IMR-90 (cell line): ENCODE data around the gene SEC16B. TPM values are rescaled to one million over a fixed set of nuclear protein-coding genes. Genes with fewer than 3 reads are reported as not detected.

Experiments used
- ATAC-seq: fragments of 200-7000 bp; cut with Tn5 transposase; 2 replicates; pipeline ENCODE4 v1.9.1; 2020; ENCODE audit warnings: low read depth, mild to moderate bottlenecking, moderate library complexity
- BruUV-seq: library from RNA; stranded (reverse); fragments of 400-500 nt; replicated peaks from 2 replicates; lab custom pipeline; 2021; lab: Mats Ljungman, UMichigan
- CTCF ChIA-PET: fragments of 300-600 bp; formaldehyde crosslinking; extraction: SDS; loops from one replicate; lab custom pipeline; 2021; ENCODE audit warnings: antibody characterized with exemption; lab: Yijun Ruan, JAX
- POLR2A ChIA-PET: fragments of 300-600 bp; sonication (Branson Sonifier 250); formaldehyde crosslinking; loops from one replicate; lab custom pipeline; 2022; ENCODE audit warnings: antibody characterized with exemption; ENCODE audit not compliant: unreplicated experiment; lab: Charles Lee
- DNase-seq: peaks from one replicate; pipeline ENCODE4 v3.0.0; 2013
- H2AFZ ChIP-seq: replicated peaks from 2 replicates; pipeline ENCODE3; 2013; ENCODE audit warnings: low read length, mild to moderate bottlenecking; ENCODE audit not compliant: poor library complexity
- H2AK5ac ChIP-seq: 2 replicates; pipeline ENCODE4 v1.6.1; 2013; ENCODE audit warnings: low read depth, low read length, inconsistent platforms
- H2AK9ac ChIP-seq: replicated peaks from 2 replicates; pipeline ENCODE3; 2013; ENCODE audit warnings: mild to moderate bottlenecking, low read depth, low read length, moderate library complexity; ENCODE audit not compliant: poor library complexity
- H2BK120ac ChIP-seq: 2 replicates; pipeline ENCODE4 v1.6.1; 2013; ENCODE audit warnings: low read depth, low read length, inconsistent platforms
- H2BK15ac ChIP-seq: 3 replicates; pipeline ENCODE4 v1.6.1; 2013; ENCODE audit warnings: low read depth, low read length, inconsistent platforms
- H2BK20ac ChIP-seq: 2 replicates; pipeline ENCODE4 v1.6.1; 2013; ENCODE audit warnings: low read depth, mild to moderate bottlenecking, inconsistent platforms, low read length, moderate library complexity
- H2BK5ac ChIP-seq: 2 replicates; pipeline ENCODE4 v1.6.1; 2013; ENCODE audit warnings: mild to moderate bottlenecking, low read depth, low read length, inconsistent platforms; ENCODE audit not compliant: poor library complexity, severe bottlenecking
- H3K14ac ChIP-seq: replicated peaks from 2 replicates; pipeline ENCODE4 v1.6.1; 2013; ENCODE audit warnings: low read depth, low read length, inconsistent platforms
- H3K18ac ChIP-seq: 2 replicates; pipeline ENCODE4 v1.6.1; 2013; ENCODE audit warnings: low read depth, low read length, control low read depth
- H3K23ac ChIP-seq: 2 replicates; pipeline ENCODE4 v1.6.1; 2013; ENCODE audit warnings: low read depth, low read length, inconsistent platforms
- H3K27ac ChIP-seq: 2 replicates; pipeline ENCODE4 v1.5.1; 2013; ENCODE audit warnings: mild to moderate bottlenecking, control low read depth, low read length; ENCODE audit not compliant: insufficient read depth
- H3K27me3 ChIP-seq: 2 replicates; pipeline ENCODE4 v1.6.1; 2013; ENCODE audit warnings: low read length; ENCODE audit not compliant: control insufficient read depth, insufficient read depth
- H3K36me3 ChIP-seq: 2 replicates; pipeline ENCODE4 v1.6.1; 2013; ENCODE audit warnings: low read length, mixed read lengths; ENCODE audit not compliant: control insufficient read depth, insufficient read depth
- H3K4ac ChIP-seq: 2 replicates; pipeline ENCODE4 v1.6.1; 2013; ENCODE audit warnings: low read depth, low read length, inconsistent platforms
- H3K4me1 ChIP-seq: 2 replicates; pipeline ENCODE4 v1.6.1; 2013; ENCODE audit warnings: low read length, mixed read lengths; ENCODE audit not compliant: control insufficient read depth, insufficient read depth
- H3K4me2 ChIP-seq: 2 replicates; pipeline ENCODE4 v1.6.1; 2013; ENCODE audit warnings: low read depth, mild to moderate bottlenecking, control low read depth, low read length, moderate library complexity
- H3K4me3 ChIP-seq: 2 replicates; pipeline ENCODE4 v1.5.1; 2013; ENCODE audit warnings: low read depth, mild to moderate bottlenecking, control low read depth, low read length, moderate library complexity; ENCODE audit not compliant: insufficient read depth
- H3K56ac ChIP-seq: 2 replicates; pipeline ENCODE4 v1.6.1; 2013; ENCODE audit warnings: low read length, inconsistent platforms; ENCODE audit not compliant: insufficient read depth; ENCODE audit errors: extremely low read depth
- H3K79me1 ChIP-seq, 2 experiments: 2 replicates each; pipeline ENCODE4 v1.6.1; 2013; ENCODE audit warnings: low read length in 2 of 2, inconsistent platforms in 1 of 2, low read depth in 1 of 2
- H3K9ac ChIP-seq: 2 replicates; pipeline ENCODE4 v1.6.1; 2013; ENCODE audit warnings: low read depth, low read length, control low read depth
- H3K9me1 ChIP-seq: 2 replicates; pipeline ENCODE4 v1.6.1; 2013; ENCODE audit warnings: low read length, inconsistent platforms; ENCODE audit not compliant: insufficient read depth
- H3K9me3 ChIP-seq: 2 replicates; pipeline ENCODE4 v1.6.1; 2013; ENCODE audit warnings: low read length; ENCODE audit not compliant: control insufficient read depth, insufficient read depth
- H4K20me1 ChIP-seq: 2 replicates; pipeline ENCODE4 v1.6.1; 2013; ENCODE audit warnings: low read length, inconsistent platforms; ENCODE audit not compliant: insufficient read depth
- H4K5ac ChIP-seq: 2 replicates; pipeline ENCODE4 v1.6.1; 2013; ENCODE audit warnings: mild to moderate bottlenecking, low read depth, low read length, control low read depth
- H4K8ac ChIP-seq, 2 experiments: 2 replicates each; pipeline ENCODE4 v1.6.1; 2013; ENCODE audit warnings: low read depth in 2 of 2, low read length in 2 of 2, control low read depth in 1 of 2, inconsistent platforms in 1 of 2
- H4K91ac ChIP-seq: 2 replicates; pipeline ENCODE4 v1.6.1; 2013; ENCODE audit warnings: low read depth, low read length, inconsistent platforms; ENCODE audit not compliant: insufficient read depth
- BHLHE40 ChIP-seq: fragments of 150-350 bp; IDR thresholded peaks from 2 replicates; pipeline ENCODE4 v1.6.1; 2016; ENCODE audit warnings: mild to moderate bottlenecking, low read depth, low read length
- CEBPB ChIP-seq: IDR thresholded peaks from 2 replicates; pipeline ENCODE4 v1.6.1; 2012; ENCODE audit warnings: low read depth, low read length, improper control_type of control experiment
- CHD1 ChIP-seq: IDR thresholded peaks from 2 replicates; pipeline ENCODE4 v1.6.1; 2012; ENCODE audit warnings: low read depth, low read length, improper control_type of control experiment
- ELK1 ChIP-seq: fragments of 150-350 bp; IDR thresholded peaks from 2 replicates; pipeline ENCODE4 v1.6.1; 2016; ENCODE audit warnings: low read depth, mild to moderate bottlenecking, low read length, moderate library complexity, borderline replicate concordance
- FOS ChIP-seq: fragments of 150-350 bp; IDR thresholded peaks from 2 replicates; pipeline ENCODE4 v1.6.1; 2016; ENCODE audit warnings: low read depth, low read length
- MAFK ChIP-seq: IDR thresholded peaks from 2 replicates; pipeline ENCODE4 v1.6.1; 2012; ENCODE audit warnings: low read depth, low read length, improper control_type of control experiment
- MAZ ChIP-seq: IDR thresholded peaks from 2 replicates; pipeline ENCODE4 v1.6.1; 2012; ENCODE audit warnings: low read depth, mild to moderate bottlenecking, low read length, improper control_type of control experiment, moderate library complexity, borderline replicate concordance
- MXI1 ChIP-seq: IDR thresholded peaks from 2 replicates; pipeline ENCODE4 v1.6.1; 2012; ENCODE audit warnings: low read depth, mild to moderate bottlenecking, low read length, moderate library complexity, borderline replicate concordance
- NFE2L2 ChIP-seq: fragments of 150-350 bp; IDR thresholded peaks from 2 replicates; pipeline ENCODE4 v1.6.1; 2016; ENCODE audit warnings: low read depth, mild to moderate bottlenecking, low read length
- POLR2A ChIP-seq: IDR thresholded peaks from 2 replicates; pipeline ENCODE4 v1.6.1; 2012; ENCODE audit warnings: mild to moderate bottlenecking, low read depth, low read length
- RAD21 ChIP-seq: IDR thresholded peaks from 2 replicates; pipeline ENCODE4 v1.6.1; 2012; ENCODE audit warnings: low read length, improper control_type of control experiment
- RCOR1 ChIP-seq: IDR thresholded peaks from 2 replicates; pipeline ENCODE4 v1.6.1; 2012; ENCODE audit warnings: mild to moderate bottlenecking, low read length, improper control_type of control experiment; ENCODE audit not compliant: insufficient replicate concordance
- RFX5 ChIP-seq: IDR thresholded peaks from 2 replicates; pipeline ENCODE4 v1.8.0; 2012; ENCODE audit warnings: low read depth, mild to moderate bottlenecking, low read length, moderate library complexity
- SMC3 ChIP-seq: fragments of 150-350 bp; IDR thresholded peaks from 2 replicates; pipeline ENCODE4 v1.6.1; 2016; ENCODE audit warnings: low read depth, mild to moderate bottlenecking, antibody characterized with exemption, low read length, moderate library complexity
- WGBS, 2 experiments: methylation state at CpG; one replicate each; pipeline versions ENCODE4 v1.1.5 to v1.1.7; 2013; ENCODE audit warnings: missing lambda C conversion rate in 2 of 2; ENCODE audit not compliant: insufficient read length in 1 of 2; ENCODE audit errors: extremely low coverage in 2 of 2; 5-methylcytosine and 5-hydroxymethylcytosine counted together
- dilution Hi-C: fragments of 300-500 bp; cut with HindIII; formaldehyde crosslinking; loops from one replicate; pipeline ENCODE4 v1.14.3; 2018; ENCODE audit warnings: low sequenced_read_pairs; ENCODE audit not compliant: unreplicated experiment
- in situ Hi-C: fragments of 300-500 bp; cut with MboI; formaldehyde crosslinking; loops from 3 replicates; pipeline ENCODE4 v1.14.3; 2019; ENCODE audit warnings: low sequenced_read_pairs, inconsistent platforms, mixed read lengths
- intact Hi-C: fragments of 100-400 bp; cut with micrococcal nuclease; formaldehyde crosslinking; loops from 2 replicates; pipeline ENCODE4 v1.10.0; 2022
- polyA plus RNA-seq, 3 experiments: library from polyadenylated mRNA; depleted of rRNA; stranded (reverse); fragments of >200 nt; gene quantifications; 2 replicates each; pipeline ENCODE4 v1.2.3, GENCODE V29; 2012; ENCODE audit warnings: low replicate concordance in 1 of 3
- total RNA-seq: library from RNA; depleted of rRNA; stranded (reverse); fragments of >200 nt; gene quantifications from 2 replicates; pipeline ENCODE4 v1.2.3, GENCODE V29; 2012
- TF ChIP-seq, protein P1 (sequence below): conservative IDR thresholded peaks from 2 replicates; pipeline ENCODE4 v1.5.1; 2012; ENCODE audit warnings: mild to moderate bottlenecking, low read depth, low read length, improper control_type of control experiment
- TF ChIP-seq, protein P2 (sequence below): fragments of 150-350 bp; IDR thresholded peaks from 2 replicates; pipeline ENCODE4 v1.6.1; 2017; ENCODE audit warnings: mild to moderate bottlenecking, antibody characterized with exemption, low read length, low read depth

Gene SEC16B
- total and polyA plus RNA-seq, 2 of the 4 experiments (the other 2 are of a cell fraction), result 4.3 TPM

- Histone ChIP-seq H3K9me3 (no peaks in the 10 kb centered on the region), H2AFZ (no peak overlapping the region), H3K27me3 (no peaks in the 10 kb centered on the region), H3K18ac (no peak overlapping the region), H3K23ac (no peak overlapping the region), H3K79me1 (no peaks in the 10 kb centered on the region), H3K9me1 (0 out of 2 replicates have a peak, but pooled peaks cover 8% of the 10 kb centered on the region), H2AK9ac (no peak overlapping the region), H4K20me1 (no peaks in the 10 kb centered on the region), H3K27ac (no peak overlapping the region), H4K8ac (no peak overlapping the region), H2BK15ac (no peak overlapping the region), H2AK5ac (no peak overlapping the region), H2BK120ac (no peak overlapping the region), H3K36me3 (no peaks in the 10 kb centered on the region), H3K56ac (no peak overlapping the region), H3K9ac (no peak overlapping the region), H4K5ac (no peak overlapping the region), H3K14ac (no peak overlapping the region), H2BK20ac (peak overlapping the region; percentile 24; the same call in 1 of the 2 replicates), H3K4me3 (no peak overlapping the region), H3K4ac (peak overlapping the region; percentile 32; the same call in 1 of the 2 replicates), H4K91ac (no peak overlapping the region), H2BK5ac (no peak overlapping the region), H3K4me1 (peaks cover 6% of the 10 kb centered on the region), H3K4me2 (no peak overlapping the region)
- no CpG with 5 or more reads among the region's 1 CpG for WGBS, 2 experiments
- BruUV-seq, result no TSS peak
- POLR2A ChIA-PET, result no interaction called here
- intact Hi-C loops (no loop called here), dilution Hi-C loops (no loop called here), in situ Hi-C loops (no loop called here)
- DNase-seq (no peak), ATAC-seq (no peak)
- TF ChIP-seq MAFK (no peak), FOS (no peak), BHLHE40 (no peak), CHD1 (no peak), MAZ (no peak), RAD21 (no peak), SMC3 (no peak), POLR2A (no peak), RFX5 (no peak), CEBPB (no peak), NFE2L2 (no peak), MXI1 (no peak), ELK1 (no peak), RCOR1 (no peak)
- TF ChIP-seq, protein P1, sequence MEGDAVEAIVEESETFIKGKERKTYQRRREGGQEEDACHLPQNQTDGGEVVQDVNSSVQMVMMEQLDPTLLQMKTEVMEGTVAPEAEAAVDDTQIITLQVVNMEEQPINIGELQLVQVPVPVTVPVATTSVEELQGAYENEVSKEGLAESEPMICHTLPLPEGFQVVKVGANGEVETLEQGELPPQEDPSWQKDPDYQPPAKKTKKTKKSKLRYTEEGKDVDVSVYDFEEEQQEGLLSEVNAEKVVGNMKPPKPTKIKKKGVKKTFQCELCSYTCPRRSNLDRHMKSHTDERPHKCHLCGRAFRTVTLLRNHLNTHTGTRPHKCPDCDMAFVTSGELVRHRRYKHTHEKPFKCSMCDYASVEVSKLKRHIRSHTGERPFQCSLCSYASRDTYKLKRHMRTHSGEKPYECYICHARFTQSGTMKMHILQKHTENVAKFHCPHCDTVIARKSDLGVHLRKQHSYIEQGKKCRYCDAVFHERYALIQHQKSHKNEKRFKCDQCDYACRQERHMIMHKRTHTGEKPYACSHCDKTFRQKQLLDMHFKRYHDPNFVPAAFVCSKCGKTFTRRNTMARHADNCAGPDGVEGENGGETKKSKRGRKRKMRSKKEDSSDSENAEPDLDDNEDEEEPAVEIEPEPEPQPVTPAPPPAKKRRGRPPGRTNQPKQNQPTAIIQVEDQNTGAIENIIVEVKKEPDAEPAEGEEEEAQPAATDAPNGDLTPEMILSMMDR, result no peak
- TF ChIP-seq, protein P2, sequence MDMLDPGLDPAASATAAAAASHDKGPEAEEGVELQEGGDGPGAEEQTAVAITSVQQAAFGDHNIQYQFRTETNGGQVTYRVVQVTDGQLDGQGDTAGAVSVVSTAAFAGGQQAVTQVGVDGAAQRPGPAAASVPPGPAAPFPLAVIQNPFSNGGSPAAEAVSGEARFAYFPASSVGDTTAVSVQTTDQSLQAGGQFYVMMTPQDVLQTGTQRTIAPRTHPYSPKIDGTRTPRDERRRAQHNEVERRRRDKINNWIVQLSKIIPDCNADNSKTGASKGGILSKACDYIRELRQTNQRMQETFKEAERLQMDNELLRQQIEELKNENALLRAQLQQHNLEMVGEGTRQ, result no peak
- CTCF ChIA-PET, result no interaction called here
Measured at GRCh38 chr1:177977141-177977540, 7.3 kb upstream of the SEC16B start.
